ENCODE data around the gene OR1F1.

GRCh38 chr16:3246876-3247275, 58.9 kb downstream of the OR1F1 start:
- TF ChIP-seq POLR2A (IDR thresholded peaks at IDR 0.05) (no peak), CTCF (IDR thresholded peaks at IDR 0.05) (no peak)
